SK-N-SH (cell line): ENCODE measurements around the gene FUCA1.

ENCODE experiments used
- SIN3A ChIP-seq: IDR thresholded peaks from 2 replicates; pipeline ENCODE4 v1.6.1; 2012; ENCODE audit warnings: low read depth, mild to moderate bottlenecking, low read length, moderate library complexity, borderline replicate concordance
- USF1 ChIP-seq: IDR thresholded peaks from 2 replicates; pipeline ENCODE4 v1.4.0; 2012; ENCODE audit warnings: low read depth, borderline replicate concordance

- TF ChIP-seq SIN3A (no peak), USF1 (no peak)
These were observed 17.1 kb upstream of the FUCA1 start for GRCh38 chr1:23885222-23885621.
